Testis (tissue), 3 donors: ENCODE data around the gene POMGNT1. TPM values are rescaled to one million over a fixed set of nuclear protein-coding genes. Genes with fewer than 3 reads are reported as not detected.

ENCODE experiments used
- DNase-seq: peaks from one replicate; pipeline ENCODE4 v3.0.0-alpha.2; 2019
- H3K27ac ChIP-seq, 2 donors: fragments of 200-600 bp; sonication (generic); one replicate each; pipeline ENCODE4 v1.5.1; 2019
- H3K27me3 ChIP-seq: fragments of 200-600 bp; sonication (generic); one replicate; pipeline ENCODE4 v1.5.1; 2019
- H3K36me3 ChIP-seq: fragments of 200-600 bp; sonication (generic); one replicate; pipeline ENCODE4 v1.5.1; 2017; ENCODE audit warnings: low read depth; ENCODE audit errors: missing control alignments
- H3K4me1 ChIP-seq: fragments of 200-600 bp; sonication (generic); one replicate; pipeline ENCODE4 v1.5.1; 2019
- H3K4me3 ChIP-seq, 2 donors: fragments of 200-600 bp; sonication (generic); one replicate each; pipeline ENCODE4 v1.5.1; 2017 to 2019
- H3K9me3 ChIP-seq: fragments of 200-600 bp; sonication (generic); one replicate; pipeline ENCODE4 v1.5.1; 2017
- POLR2A ChIP-seq: fragments of 450-650 bp; IDR thresholded peaks from one replicate; pipeline ENCODE4 v1.6.1; 2017; ENCODE audit warnings: antibody characterized with exemption, mild to moderate bottlenecking, moderate library complexity
- WGBS, 2 donors: methylation state at CpG; one replicate each; pipeline ENCODE4 v1.1.5; 2018; 5-methylcytosine and 5-hydroxymethylcytosine counted together
- intact Hi-C: fragments of 100-400 bp; cut with DNase I; formaldehyde crosslinking; loops from one replicate; pipeline ENCODE4 v1.15.1; 2023; ENCODE audit warnings: low total_unique reads
- polyA plus RNA-seq: library from polyadenylated mRNA; stranded (reverse); fragments of 350-450 nt; fragmentation: Illumina TruSeq; extraction: RNeasy Lipid Tissue Mini Kit (QIAGEN cat#74804); gene quantifications from one replicate; pipeline ENCODE4 v1.2.3, GENCODE V29; 2014; ENCODE audit warnings: low read depth, low replicate concordance; ENCODE audit not compliant: insufficient read depth
- total RNA-seq, 2 donors: library from RNA; depleted of rRNA; stranded (reverse); fragments of >200 nt; gene quantifications; one replicate each; pipeline ENCODE4 v1.2.3, GENCODE V29; 2016
- TF ChIP-seq, protein P1 (sequence below), 3 experiments: fragments of 450-650 bp in 2 of 3; fragments of 200-600 bp in 1 of 3; sonication (generic) in 1 of 3; IDR thresholded peaks; one replicate each; pipeline ENCODE4 v1.5.1; 2016 to 2019; ENCODE audit warnings: antibody characterized with exemption in 3 of 3, mild to moderate bottlenecking in 2 of 3, moderate library complexity in 1 of 3

The POMGNT1 gene
- total and polyA plus RNA-seq, 3 donors from 2014 or later, result 84.9 to 133 (median 112) TPM

DNA sequence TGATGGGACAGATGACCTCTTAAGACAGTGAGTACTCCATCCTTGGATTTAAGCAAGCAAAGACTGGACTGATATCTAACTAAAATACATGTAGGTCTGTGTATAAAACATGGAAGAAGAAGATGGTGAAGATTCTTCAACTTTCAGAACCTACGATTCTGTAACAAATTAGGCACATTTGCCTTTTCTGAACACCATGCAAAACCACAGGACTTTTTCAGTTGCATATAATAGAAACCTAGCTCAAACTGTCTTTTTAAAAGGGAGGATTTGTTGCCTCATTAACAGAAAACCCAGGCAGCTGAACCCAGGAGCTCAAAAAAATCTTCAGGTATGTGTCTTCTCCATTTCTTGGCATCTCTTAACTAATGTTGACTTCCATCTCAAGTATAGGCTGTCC lies 38.0 kb downstream of the POMGNT1 start:
- 90 to 93% methylated on average over 1 of the region's 1 CpG for WGBS, 2 donors
- intact Hi-C loops, result no loop called here

DNA sequence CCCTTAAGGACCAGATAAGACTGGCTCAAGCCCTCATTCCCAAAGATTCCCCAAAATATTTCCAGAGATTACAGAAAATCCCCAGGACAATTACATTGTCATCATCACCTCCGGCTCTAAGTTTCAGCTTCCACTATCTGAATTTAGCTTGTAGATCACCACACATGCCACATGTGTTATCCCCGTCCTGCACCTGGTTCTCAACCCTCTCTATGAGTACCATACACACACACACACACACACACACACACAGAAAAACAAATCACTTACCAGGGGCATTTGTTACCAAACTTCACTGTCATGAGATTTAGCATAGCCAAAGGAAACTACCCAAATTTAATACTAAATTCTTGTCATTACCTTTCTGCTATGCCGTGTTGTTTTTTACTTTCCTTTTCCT lies 38.7 kb downstream of the POMGNT1 start:
- no peak overlapping the region for H3K4me3 ChIP-seq
- DNase-seq, result no peak
- H3K27me3 ChIP-seq, result no peaks in the 10 kb centered on the region
- TF ChIP-seq, protein P1, sequence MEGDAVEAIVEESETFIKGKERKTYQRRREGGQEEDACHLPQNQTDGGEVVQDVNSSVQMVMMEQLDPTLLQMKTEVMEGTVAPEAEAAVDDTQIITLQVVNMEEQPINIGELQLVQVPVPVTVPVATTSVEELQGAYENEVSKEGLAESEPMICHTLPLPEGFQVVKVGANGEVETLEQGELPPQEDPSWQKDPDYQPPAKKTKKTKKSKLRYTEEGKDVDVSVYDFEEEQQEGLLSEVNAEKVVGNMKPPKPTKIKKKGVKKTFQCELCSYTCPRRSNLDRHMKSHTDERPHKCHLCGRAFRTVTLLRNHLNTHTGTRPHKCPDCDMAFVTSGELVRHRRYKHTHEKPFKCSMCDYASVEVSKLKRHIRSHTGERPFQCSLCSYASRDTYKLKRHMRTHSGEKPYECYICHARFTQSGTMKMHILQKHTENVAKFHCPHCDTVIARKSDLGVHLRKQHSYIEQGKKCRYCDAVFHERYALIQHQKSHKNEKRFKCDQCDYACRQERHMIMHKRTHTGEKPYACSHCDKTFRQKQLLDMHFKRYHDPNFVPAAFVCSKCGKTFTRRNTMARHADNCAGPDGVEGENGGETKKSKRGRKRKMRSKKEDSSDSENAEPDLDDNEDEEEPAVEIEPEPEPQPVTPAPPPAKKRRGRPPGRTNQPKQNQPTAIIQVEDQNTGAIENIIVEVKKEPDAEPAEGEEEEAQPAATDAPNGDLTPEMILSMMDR (IDR thresholded peaks at IDR 0.05), result no peak
- TF ChIP-seq POLR2A, result no peak
- no peaks in the 10 kb centered on the region for H3K4me1 ChIP-seq
- no peaks in the 10 kb centered on the region for H3K9me3 ChIP-seq
- intact Hi-C loops, result no loop called here
- no peaks in the 10 kb centered on the region for H3K36me3 ChIP-seq
- WGBS, 2 donors, result 80% methylated on average over 3 of the region's 3 CpGs
- H3K27ac ChIP-seq, result no peak overlapping the region

More for the DNA sequence above, 38.0 kb downstream of the POMGNT1 start:
- Histone ChIP-seq H3K4me1 (no peaks in the 10 kb centered on the region), H3K27ac (no peak overlapping the region), H3K4me3 (no peak overlapping the region), H3K27me3 (no peaks in the 10 kb centered on the region), H3K36me3 (no peaks in the 10 kb centered on the region), H3K9me3 (no peaks in the 10 kb centered on the region)
- no peak for DNase-seq
- TF ChIP-seq POLR2A, result no peak
- TF ChIP-seq, protein P1 (IDR thresholded peaks at IDR 0.05), result no peak

DNA sequence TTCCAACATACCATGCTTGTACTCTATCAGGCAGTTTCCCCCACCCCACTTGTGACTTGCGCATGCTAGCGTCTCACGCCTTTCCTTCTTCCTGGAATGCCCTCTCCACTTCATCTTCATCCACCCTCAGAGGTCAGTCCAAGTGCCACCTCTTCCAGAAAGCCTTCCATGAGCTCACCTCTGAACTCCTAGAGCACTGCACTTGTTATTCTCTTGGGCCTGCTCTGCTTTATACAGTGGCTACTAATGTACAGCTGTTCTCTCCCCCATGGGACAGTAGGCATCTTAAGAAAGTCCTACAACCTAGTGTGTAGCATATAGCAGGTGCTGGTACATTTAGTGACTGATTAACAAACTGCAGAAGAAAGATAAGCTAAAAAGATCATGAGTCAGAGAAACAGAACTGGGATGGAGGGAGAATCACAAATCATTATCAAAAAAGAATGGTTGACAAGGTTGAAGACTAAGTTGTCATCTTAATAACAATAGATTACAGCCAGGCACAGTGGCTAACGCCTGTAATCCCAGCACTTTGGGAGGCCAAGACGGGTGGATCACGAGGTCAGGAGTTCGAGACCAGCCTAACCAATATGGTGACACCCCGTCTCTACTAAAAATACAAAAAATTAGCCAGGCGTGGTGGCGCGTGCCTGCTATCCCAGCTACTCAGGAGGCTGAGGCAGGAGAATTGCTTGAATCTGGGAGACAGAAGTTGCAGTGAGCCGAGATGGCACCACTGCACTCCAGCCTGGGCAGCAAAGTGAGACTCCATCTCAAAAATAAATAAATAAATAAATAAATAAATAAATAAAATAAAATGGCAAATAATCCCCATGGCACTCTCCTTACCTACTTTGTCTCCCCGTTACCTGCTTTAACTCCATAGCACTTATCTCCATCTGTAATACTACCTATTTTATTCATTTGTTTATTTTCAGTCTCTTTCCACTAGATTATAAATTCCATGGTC lies 39.6 kb downstream of the POMGNT1 start:
- TF ChIP-seq POLR2A, result no peak
- TF ChIP-seq, protein P1 (IDR thresholded peaks at IDR 0.05), result no peak
- Histone ChIP-seq H3K27me3 (no peaks in the 10 kb centered on the region), H3K4me3 (no peak overlapping the region), H3K4me1 (no peaks in the 10 kb centered on the region), H3K36me3 (no peaks in the 10 kb centered on the region), H3K9me3 (no peaks in the 10 kb centered on the region), H3K27ac (no peak overlapping the region)
- 93% methylated on average over 13 of the region's 13 CpGs for WGBS, 2 donors
- no peak for DNase-seq
- intact Hi-C loops, result no loop called here

DNA sequence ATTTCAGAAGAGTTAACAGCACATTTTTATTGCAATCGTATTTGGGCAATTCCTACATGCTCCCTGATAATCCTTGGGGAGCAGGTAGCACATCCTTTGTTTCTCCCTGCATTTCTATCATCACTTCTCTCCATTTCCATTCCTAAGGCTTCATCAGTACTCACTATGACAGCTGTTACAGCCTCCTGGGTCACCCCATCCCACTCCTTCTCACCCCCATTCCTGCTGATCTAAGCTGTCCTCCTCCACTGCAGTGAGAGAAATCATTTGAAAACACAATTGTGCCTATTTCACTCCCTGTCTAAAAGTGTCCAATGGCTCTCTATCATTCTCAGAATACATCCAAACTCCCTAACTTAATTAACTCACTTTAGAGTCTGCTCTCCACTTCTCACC lies 40.3 kb downstream of the POMGNT1 start:
- WGBS, 2 donors, result 95 to 100% methylated on average over 1 of the region's 1 CpG
- no peak for TF ChIP-seq POLR2A
- TF ChIP-seq, protein P1 (IDR thresholded peaks at IDR 0.05), result no peak
- H3K4me3 ChIP-seq, result no peak overlapping the region
- no peak overlapping the region for H3K27ac ChIP-seq
- no peaks in the 10 kb centered on the region for H3K9me3 ChIP-seq
- intact Hi-C loops, result no loop called here
- no peaks in the 10 kb centered on the region for H3K36me3 ChIP-seq
- no peak for DNase-seq
- no peaks in the 10 kb centered on the region for H3K27me3 ChIP-seq
- H3K4me1 ChIP-seq, result no peaks in the 10 kb centered on the region

DNA sequence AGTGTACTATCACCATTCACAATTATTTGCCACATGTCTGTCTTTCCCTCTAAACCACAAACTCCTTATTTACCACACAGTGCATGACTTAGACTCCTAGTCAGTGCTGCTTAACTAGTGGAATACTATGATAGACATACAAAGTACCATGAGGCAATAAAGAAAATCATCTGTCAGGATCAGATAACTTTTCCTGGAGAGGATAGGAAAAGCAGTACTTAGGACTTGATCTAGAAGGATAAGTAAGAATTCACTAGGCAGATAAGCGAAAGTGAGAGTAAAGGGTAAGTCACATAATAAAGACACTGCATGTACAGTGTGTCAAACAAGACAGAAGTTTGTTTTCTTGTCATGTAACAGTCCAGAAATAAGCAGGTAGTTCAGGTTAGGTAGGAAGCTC lies 44.5 kb downstream of the POMGNT1 start:
- Histone ChIP-seq H3K4me3 (no peak overlapping the region), H3K9me3 (no peaks in the 10 kb centered on the region), H3K27ac (no peak overlapping the region), H3K4me1 (no peaks in the 10 kb centered on the region), H3K36me3 (no peaks in the 10 kb centered on the region), H3K27me3 (no peaks in the 10 kb centered on the region)
- no peak for DNase-seq
- no peak for TF ChIP-seq POLR2A
- TF ChIP-seq, protein P1 (IDR thresholded peaks at IDR 0.05), result no peak
- WGBS, 2 donors, result 88 to 97% methylated on average over 1 of the region's 1 CpG
- intact Hi-C loops, result no loop called here
